Stimulated activated CD4-positive, alpha-beta T cell treated with anti-CD3 and anti-CD28 coated beads, Interleukin-2, amount 100 ng/mL, for 48 hours (primary cell): ENCODE data around the gene PCED1B.

Experiments
- DNase-seq, 2 donors: peaks; one replicate each; pipeline ENCODE4 v3.0.0-alpha.2; 2020

PCED1B gene

GRCh38 chr12:47238669-47239114 lies 159.3 kb downstream of the PCED1B start:
- no peak for DNase-seq

GRCh38 chr12:47242426-47242825 lies 163.0 kb downstream of the PCED1B start:
- no peak for DNase-seq

- no peak for DNase-seq
Observed at GRCh38 chr12:47244835-47245234, 165.4 kb downstream of the PCED1B start.

- DNase-seq = no peak
Observed at GRCh38 chr12:47245623-47246022, 166.2 kb downstream of the PCED1B start.

GRCh38 chr12:47247418-47247817 lies 168.0 kb downstream of the PCED1B start:
- no peak for DNase-seq

GRCh38 chr12:47249082-47249481 lies 169.7 kb downstream of the PCED1B start:
- DNase-seq = no peak

GRCh38 chr12:47249719-47250357 lies 170.4 kb downstream of the PCED1B start:
- DNase-seq = no peak

GRCh38 chr12:47251919-47252318 lies 172.5 kb downstream of the PCED1B start:
- DNase-seq = no peak

- DNase-seq = no peak
Observed at GRCh38 chr12:47264951-47265350, 185.5 kb downstream of the PCED1B start.

- DNase-seq = no peak
Observed at GRCh38 chr12:47265391-47265790, 186.0 kb downstream of the PCED1B start.

- no peak for DNase-seq
Observed at GRCh38 chr12:47267571-47267970, 188.2 kb downstream of the PCED1B start.

- DNase-seq = no peak
Observed at GRCh38 chr12:47268501-47269454, 189.4 kb downstream of the PCED1B start.

- no peak for DNase-seq
Observed at GRCh38 chr12:47269916-47270315, 190.5 kb downstream of the PCED1B start.

- no peak for DNase-seq
Observed at GRCh38 chr12:47270782-47271664, 191.6 kb downstream of the PCED1B start.

- no peak for DNase-seq
Observed at GRCh38 chr12:47271800-47272239, 192.4 kb downstream of the PCED1B start.

- no peak for DNase-seq
Observed at GRCh38 chr12:47272412-47273190, 193.2 kb downstream of the PCED1B start.

- DNase-seq = no peak
Observed at GRCh38 chr12:47273191-47273626, 193.8 kb downstream of the PCED1B start.

GRCh38 chr12:47274760-47275159 lies 195.3 kb downstream of the PCED1B start:
- no peak for DNase-seq

- DNase-seq = no peak
Observed at GRCh38 chr12:47276253-47276620, 196.8 kb downstream of the PCED1B start.

- DNase-seq = no peak
Observed at GRCh38 chr12:47276621-47277309, 197.3 kb downstream of the PCED1B start.

GRCh38 chr12:47277972-47278448 lies 198.6 kb downstream of the PCED1B start:
- no peak for DNase-seq
